A204.1 (cell line): ENCODE measurements around the gene KCNMB4.
A peak's percentile ranks its signal among the peaks of the same experiment; 100 is the strongest.

Experiments used
- FAIRE-seq: peaks from 2 replicates; lab custom pipeline; 2012; peaks lifted over from hg19 to GRCh38; lab: Jason Lieb, UNC

KCNMB4 gene, protein sequence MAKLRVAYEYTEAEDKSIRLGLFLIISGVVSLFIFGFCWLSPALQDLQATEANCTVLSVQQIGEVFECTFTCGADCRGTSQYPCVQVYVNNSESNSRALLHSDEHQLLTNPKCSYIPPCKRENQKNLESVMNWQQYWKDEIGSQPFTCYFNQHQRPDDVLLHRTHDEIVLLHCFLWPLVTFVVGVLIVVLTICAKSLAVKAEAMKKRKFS

DNA sequence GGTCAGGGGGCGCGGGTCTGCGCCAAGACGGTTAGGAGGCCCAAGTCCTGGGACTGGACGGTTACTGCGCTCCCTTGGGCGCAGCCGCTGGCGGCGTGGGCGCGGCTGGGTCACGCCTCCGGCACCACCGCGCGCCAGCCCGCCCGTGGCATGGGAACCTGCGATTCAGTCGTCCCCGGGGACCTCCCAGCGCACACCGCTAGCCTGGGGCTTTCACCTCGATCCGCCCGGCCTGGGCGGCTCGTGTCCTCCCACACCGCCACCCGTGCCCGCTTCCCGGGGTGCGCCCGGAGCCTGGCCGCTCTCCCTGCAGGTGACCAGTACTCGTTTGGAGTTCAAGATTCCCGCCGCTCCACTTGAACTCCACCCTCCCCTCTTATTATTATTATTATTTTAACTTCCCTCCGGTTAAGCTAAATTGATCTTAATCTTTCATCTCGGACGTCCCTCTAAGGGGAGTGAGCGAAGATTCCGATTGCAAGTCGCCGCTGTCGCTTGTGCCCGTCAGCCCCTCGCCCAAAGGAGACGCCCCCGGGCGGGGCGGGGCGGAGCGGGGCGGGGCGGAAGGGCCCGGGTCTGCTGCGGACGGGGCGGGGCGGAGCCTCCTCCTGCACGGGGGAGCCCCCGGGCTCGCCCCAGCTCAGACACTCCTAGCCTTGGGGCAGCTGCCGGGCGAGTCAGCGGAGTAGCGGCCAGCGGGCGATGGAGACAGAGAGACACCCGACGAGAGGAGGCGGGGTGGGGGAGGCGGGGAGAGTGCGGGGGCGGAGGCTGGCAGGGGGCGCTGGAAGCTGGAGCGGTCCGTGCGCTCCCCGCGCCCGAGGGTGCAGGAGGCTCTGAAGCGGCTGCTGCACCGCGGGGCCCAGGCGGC, at the start of gene KCNMB4:
TSS of gene KCNMB4 (plus strand) at position 643 of the 871 bp plus-strand sequence. CDS start 445 bp downstream, outside the sequence.
- no peak for FAIRE-seq

DNA sequence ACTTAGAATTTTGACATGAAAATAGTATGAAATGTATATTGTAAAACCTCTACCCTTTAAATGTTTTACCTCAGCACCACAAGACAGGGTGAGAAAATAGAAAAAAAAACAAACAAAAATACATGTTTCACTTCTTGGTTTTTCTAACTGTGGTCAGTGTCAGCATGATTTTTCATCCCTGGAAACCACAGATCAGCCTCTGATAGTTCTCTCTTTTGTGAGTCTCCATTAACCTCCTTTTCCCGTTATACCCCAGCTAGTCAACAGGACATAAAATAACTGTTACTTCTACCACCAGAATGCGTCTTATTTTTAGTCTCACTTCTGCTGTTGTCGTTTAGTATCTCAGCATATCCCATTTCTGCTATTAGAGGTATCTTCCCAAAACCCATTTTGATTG, 48.3 kb upstream of the KCNMB4 start:
- no peak for FAIRE-seq

DNA sequence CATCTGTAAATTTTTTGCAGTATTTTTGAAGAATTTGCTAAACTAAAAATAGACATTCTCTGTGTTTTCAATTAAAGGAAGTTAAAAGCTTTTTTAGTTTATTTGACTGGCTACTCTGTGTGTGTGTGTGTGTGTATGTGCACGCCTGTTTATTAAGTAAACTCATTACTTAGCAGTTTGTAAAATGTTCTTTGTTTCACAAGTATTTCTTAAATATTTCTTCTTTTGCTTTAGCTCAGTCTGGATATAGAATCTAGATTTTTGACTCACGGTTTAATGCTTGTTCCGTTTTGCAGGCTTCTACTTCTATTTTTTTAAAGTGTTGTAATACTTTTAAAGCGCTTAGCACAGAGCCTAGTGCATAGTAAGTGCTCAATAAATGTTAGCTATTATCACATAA, 46.5 kb upstream of the KCNMB4 start:
- no peak for FAIRE-seq

DNA sequence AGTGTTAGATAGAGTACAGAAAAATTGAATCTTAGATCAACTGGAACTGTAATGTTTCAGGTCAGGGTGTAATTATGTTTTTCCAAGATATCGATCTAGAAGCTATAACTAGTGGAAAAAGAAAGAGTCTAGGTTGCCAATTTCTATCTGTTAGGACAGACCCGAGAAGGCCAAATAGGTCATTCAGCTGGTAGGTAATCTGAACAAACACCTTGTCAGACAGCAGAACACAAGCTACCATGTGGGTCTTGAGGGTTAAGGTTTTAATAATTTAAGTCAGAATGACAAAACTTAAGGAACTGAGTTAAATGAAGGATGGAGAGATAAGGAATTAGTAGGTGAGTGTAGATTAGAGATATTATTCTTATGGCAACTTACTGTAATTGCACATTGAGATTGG, 44.9 kb upstream of the KCNMB4 start:
- FAIRE-seq: no peak

DNA sequence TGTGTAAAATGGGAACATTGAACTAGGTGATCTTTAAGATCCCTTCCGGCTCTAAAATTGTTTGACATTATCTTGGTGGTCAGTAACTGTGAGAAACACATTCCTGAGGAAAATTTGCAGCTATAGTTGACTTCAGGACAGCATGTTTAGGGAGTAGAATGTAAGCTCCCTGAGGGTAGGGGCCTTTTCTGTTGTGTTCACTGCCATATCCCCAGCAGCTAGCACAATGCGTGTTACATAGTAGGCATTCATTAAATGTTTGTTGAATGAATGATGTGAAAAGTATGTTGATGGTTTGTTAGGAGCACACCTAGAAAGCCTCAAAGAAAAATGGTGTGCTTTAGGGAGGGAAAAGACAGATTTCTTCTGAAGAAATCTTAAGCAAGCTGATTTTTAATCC, 38.5 kb upstream of the KCNMB4 start:
- no peak for FAIRE-seq

DNA sequence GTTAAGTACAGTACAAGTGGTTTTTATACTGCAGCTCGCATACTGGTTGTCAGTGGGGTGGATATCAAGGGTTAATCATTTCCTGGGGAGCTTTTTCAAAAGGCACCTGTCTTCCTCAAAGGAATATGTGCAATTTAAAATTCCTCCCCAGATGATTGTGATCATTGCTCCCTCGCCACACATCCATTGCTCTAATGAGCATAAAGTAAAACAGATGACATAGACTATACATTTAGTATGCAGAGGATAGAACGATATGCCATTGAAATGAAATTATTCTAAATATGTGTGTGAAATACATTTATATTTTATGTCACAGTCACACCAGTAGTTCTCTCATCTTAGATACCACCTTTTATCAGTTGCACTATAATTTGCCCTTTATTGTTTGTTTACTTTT, 36.4 kb upstream of the KCNMB4 start:
- FAIRE-seq: no peak

DNA sequence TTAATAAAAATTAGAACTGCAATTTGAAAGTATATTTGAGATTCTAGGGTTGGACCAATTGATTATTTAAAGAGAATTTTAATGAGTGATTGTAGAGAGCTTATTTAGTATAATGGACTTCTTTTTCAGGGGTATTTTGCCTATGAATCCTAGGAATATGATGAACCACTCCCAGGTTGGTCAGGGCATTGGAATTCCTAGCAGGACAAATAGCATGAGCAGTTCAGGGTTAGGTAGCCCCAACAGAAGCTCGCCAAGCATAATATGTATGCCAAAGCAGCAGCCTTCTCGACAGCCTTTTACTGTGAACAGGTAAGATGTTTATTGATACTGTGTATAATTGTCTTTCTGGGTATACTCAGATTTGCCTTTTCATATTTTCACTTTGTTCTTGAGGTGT, 35.9 kb upstream of the KCNMB4 start:
- FAIRE-seq: no peak

DNA sequence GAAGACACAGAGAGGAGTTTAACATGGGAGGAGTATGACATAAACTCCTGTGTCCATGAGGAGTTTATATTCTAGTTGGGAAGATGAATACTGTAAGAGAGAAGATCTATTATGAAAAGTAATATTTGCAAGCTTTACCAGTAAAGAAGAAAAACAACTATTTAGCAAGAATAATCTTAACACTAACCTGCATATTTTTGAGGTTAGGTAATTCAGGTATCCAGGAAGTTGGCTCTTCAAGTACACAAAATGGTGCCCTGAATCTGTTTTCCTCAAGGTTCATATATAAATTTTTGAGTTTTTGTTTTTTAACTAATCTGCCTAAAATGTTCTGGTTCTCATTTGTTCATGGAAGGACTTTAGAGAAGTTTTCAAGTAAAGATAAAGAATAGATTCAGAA, 33.9 kb upstream of the KCNMB4 start:
- no peak for FAIRE-seq

DNA sequence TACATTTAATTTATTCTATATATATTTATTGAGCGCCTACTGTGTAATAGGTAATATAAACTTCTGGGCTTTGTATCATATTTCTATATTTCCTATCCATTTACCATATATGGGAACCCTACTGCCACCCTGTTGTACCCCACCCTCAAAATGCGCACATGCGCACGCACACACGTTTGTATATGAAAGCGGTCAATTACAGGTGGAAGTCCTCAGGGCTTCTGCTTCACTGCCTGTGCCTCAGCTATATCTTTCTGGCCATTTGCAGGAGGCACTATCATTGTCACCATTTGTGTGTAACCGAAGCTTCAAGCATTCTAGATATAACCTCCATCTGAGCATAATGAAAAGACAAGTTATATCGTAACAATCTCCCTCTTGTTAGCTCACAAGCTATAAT, 31.3 kb upstream of the KCNMB4 start:
- FAIRE-seq: no peak

DNA sequence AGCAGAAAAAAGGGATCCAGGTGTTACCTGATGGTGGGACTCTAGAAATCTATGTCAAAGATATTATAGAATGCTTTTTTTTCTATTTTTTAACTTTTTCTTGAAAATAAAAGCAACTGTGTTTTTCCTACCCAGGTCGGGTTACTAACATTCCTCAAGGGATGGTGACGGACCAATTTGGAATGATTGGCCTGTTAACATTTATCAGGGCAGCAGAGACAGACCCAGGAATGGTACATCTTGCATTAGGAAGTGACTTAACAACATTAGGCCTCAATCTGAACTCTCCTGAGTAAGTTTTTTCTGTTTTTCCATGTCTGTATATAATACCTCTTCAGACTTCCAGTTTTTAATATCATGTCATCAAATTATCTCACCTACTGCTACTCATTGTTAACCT, 27.6 kb upstream of the KCNMB4 start:
- no peak for FAIRE-seq

DNA sequence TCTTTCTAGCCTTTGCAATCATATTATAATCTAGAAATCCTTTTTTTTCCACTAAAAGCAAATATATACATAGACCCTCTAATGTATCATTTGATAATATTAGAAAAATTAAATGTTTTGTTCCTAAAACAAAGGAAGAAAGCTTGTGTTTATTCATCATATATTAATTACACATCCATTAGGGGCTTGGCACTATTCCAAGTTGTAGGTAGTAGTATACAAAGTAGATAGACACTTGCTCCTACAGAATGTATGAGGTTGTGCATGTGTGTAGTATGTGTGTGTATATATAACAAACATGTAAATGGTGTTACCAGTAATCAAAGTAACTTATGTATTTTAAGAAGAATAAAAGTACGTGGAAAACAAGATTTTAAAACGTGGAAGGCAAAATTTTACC, 15.0 kb upstream of the KCNMB4 start:
- peak; percentile 53 for FAIRE-seq

DNA sequence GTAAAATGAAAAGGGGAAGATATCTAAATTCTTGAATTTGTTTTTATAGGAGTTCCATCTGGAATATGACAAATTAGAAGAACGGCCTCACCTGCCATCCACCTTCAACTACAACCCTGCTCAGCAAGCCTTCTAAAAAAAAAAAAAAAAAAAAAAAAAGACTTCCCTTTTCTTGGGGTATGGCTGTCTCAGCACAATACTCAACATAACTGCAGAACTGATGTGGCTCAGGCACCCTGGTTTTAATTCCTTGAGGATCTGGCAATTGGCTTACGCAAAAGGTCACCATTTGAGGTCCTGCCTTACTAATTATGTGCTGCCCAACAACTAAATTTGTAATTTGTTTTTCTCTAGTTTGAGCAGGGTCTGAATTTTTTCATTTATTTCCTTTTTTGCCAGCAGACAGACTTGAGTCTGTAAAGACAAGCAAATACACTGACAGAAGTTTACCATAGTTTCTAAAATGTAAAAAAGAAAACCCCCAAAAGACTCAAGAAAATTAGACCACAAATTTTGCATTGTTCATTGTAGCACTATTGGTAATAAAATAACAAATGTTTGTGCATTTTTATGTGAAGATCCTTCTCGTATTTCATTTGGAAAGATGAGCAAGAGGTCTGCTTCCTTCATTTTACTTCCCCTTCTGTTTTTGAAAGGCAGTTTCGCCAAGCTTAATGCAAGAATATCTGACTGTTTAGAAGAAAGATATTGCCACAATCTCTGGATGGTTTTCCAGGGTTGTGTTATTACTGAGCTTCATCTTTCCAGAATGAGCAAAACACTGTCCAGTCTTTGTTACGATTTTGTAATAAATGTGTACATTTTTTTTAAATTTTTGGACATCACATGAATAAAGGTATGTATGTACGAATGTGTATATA, 12.1 kb upstream of the KCNMB4 start:
- FAIRE-seq: no peak

DNA sequence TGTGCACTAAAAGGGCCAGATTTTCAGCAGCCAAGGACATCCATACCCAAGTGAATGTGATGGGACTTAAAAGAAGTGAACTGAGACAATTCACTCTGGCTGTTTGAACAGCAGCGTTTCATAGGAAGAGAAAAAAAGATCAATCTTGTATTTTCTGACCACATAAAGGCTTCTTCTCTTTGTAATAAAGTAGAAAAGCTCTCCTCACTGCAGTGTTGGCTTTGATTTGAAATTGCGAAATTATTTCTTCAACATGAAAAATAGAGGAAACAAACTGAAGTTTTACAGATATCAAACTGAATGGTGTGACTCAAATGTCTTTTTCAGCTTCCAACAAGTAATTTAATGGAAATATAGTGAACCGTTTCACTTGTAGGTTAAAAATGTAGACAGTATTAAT, 11.3 kb upstream of the KCNMB4 start:
- no peak for FAIRE-seq

DNA sequence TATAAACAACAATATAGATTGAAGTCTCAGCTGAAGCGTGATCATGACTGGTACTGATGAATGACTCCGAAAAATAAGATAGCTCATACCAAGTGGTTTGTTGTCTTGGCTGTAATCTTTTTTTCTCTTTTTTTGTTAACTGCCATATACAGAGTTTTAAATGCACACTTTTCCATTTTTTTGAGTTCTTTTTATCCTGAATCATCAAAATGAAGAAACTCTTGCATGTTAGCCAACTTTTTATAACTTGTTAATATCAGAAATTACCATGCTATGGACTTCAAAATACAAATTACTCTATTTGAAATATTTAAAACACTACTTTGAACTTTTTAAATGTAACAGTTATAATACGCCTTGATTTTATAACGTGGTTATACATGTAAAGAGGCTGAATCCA, 10.1 kb upstream of the KCNMB4 start:
- no peak for FAIRE-seq

DNA sequence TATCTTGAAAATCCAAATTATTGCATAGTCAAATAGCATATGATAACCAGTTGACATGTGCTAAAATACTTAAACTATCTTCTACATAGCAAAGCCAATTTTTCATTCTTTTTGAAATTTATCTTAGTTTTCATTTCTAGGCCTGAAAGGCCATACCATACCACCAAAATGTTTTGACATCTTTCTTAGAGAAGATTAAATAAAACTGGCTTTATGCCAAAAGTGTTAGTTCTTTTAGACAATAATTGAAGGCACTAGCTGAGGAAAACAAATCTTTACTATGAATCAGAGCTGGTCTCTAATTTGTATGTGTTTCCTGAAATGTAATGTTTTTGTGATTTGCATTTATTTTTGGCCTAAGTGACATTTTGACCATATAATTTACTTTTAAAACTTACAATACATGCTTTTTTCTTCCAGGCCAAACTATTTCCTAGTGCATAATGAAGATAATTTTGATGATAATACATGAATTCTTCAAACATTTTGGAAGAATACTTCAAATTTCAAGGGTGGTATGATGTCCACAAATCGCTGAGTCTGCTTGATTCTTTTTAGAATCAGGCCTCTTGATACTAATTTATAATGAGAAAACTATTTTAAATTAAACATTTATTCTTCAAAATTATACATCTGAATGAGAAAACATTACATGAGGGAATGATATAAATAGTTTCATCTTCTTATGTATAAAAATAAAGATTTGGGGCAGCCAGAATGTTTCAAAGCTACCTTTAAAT, 6.5 kb upstream of the KCNMB4 start:
- FAIRE-seq: peak; percentile 11

DNA sequence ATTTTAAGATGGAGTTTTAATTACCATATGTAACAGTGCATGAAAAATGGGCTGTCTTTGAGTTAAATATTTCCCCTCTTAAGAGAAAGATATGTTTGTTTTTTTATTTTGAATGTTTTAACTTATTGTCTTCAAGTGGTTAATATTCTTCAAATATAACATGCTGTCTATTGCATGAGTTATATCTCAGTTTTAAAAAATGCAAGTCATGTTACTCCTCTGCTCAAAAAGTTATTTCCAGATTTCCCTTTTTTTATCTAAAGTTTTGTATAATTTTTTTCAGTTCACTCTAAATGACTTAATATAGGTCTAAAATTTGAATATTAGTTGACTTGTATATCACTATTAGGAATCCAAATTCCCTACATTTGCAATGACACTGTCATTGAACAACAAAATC, 5.9 kb upstream of the KCNMB4 start:
- FAIRE-seq: no peak

DNA sequence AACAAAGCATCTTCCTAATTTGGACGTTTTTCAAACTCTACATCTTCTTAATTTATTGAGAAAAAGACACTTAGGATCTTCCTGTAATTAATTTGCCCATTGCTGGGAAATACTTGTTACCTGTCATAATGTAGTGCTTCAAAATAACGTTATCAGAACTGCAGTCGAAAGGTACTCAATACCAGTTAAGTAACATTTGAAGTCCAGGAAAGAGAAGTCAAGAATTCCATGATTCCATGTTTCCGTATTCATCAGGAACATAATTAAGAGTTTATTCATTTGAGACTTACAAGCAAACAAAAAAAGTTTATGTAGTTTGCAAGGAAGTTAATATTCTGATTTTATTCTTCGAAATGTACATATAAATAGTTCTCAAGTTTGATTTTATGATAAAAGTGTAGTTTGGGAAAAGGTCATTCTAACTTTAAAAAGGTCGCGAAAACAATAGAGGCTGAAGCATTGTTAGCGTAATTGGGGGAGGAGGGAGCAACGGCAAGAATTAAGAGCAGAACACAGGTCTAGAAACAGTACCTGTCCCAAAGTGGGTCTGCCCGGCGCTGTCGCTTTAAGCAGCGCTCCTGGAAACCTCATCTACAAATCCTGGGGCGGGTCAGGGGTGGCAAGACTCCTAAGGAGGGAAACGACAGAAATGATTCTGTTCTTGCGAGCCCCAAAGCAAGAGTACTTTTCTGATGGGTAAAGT, 1.2 kb upstream of the KCNMB4 start:
- FAIRE-seq: no peak

DNA sequence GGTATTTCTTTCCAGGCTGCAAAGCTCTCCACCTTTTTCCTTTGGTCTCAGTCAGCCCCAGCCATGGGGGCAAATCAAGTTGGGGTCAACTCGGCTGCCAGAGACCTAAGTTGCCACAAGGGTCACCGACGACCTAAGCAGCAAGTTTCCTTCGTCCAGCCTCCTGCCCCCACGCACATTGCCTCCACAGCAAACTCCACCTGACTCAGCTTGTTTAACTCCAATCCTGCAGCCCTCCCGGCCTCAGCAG, 767 bp upstream of the KCNMB4 start:
- FAIRE-seq: no peak

DNA sequence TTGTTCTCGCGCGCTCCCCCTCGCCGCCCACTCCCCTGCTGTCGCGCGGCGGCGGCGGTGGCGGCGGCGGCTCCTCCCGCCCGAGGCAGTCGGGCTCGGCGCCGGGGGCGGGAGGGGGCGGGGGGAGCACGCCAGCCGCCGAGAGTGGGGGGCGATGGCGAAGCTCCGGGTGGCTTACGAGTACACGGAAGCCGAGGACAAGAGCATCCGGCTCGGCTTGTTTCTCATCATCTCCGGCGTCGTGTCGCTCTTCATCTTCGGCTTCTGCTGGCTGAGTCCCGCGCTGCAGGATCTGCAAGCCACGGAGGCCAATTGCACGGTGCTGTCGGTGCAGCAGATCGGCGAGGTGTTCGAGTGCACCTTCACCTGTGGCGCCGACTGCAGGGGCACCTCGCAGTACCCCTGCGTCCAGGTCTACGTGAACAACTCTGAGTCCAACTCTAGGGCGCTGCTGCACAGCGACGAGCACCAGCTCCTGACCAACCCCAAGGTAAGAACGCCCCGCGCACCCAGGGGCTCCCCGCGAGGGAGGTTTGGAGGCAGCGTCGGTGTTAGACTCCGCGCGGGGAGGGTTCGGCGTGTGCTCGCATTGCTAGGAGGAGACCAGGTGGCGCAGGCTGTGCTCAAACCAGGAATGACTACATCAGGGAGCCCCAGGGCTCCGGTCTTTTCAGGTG, 629 bp downstream of the KCNMB4 start:
- FAIRE-seq: no peak

DNA sequence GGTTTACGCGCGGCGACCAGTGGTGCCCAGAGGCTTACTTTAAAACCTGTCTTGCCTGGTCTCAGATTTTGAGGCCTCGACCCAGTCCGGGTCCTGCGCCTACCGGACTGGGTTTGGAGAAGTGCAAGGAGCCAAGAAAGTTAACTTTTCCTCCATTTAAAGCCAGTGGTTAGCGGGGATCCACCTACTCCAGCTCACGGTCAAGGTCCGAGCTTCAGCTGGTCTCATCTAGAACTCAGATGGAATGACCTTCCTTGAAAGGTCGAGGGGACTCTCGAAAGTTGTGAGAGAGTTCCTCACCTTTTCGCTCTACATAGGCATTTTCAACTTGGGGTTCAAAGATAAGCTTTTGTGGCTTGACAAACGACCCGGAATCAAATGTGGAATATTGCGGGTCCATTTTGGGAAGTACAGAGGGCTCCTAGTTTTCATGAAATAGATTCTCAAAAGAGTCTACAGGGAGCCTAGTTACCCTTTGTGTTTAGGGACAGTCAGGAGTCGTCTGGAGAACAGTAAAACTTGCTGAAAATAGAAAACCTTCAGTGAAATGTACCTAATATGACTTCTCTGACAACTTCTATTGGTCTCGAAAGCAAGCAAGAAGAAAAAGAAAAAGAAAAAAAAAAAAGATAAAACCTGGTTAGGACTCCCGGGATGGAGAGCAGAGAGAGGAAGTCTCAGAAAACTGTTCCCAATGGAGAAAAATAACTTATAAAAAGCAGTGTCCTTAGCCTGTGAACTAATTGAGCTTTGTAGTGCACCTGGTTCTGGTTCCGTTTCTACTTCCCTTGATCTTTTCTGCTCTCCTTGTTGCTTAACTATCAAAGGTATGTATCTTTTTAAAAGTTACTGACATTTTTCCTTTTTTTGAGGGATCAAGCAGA, 1.4 kb downstream of the KCNMB4 start:
- no peak for FAIRE-seq
